Neural progenitor cell (in vitro differentiated cells): Measurements from ENCODE around the gene ASB1. TPM values are rescaled to one million over a fixed set of nuclear protein-coding genes. Genes with fewer than 3 reads are reported as not detected.

Source experiments
- DNase-seq: peaks from one replicate; pipeline ENCODE4 v3.0.0-alpha.2; 2016; ENCODE audit warnings: low spot score
- H2AFZ ChIP-seq: fragments of 200-600 bp; sonication (generic); replicated peaks from 2 replicates; pipeline ENCODE4 v1.6.1; 2016; ENCODE audit warnings: antibody characterized with exemption
- H3F3A ChIP-seq: fragments of 200-600 bp; sonication (generic); 2 replicates; pipeline ENCODE4 v1.6.1; 2016; ENCODE audit warnings: antibody characterized with exemption, low read depth
- H3K27ac ChIP-seq: fragments of 200-600 bp; sonication (generic); 2 replicates; pipeline ENCODE4 v1.5.1; 2016; ENCODE audit warnings: mild to moderate bottlenecking
- H3K27me3 ChIP-seq: fragments of 200-600 bp; sonication (generic); 2 replicates; pipeline ENCODE4 v1.6.1; 2016; ENCODE audit warnings: mild to moderate bottlenecking, moderate library complexity
- H3K36me3 ChIP-seq: fragments of 200-600 bp; sonication (generic); 2 replicates; pipeline ENCODE4 v1.5.1; 2016
- H3K4me1 ChIP-seq: fragments of 200-600 bp; sonication (generic); 2 replicates; pipeline ENCODE4 v1.6.1; 2016; ENCODE audit warnings: mixed run types
- H3K4me2 ChIP-seq: fragments of 200-600 bp; sonication (generic); 2 replicates; pipeline ENCODE4 v1.6.1; 2016
- H3K4me3 ChIP-seq: fragments of 200-600 bp; sonication (generic); 2 replicates; pipeline ENCODE4 v1.5.1; 2016
- H3K79me2 ChIP-seq: fragments of 200-600 bp; sonication (generic); 2 replicates; pipeline ENCODE4 v1.6.1; 2016; ENCODE audit warnings: low read depth
- H3K9ac ChIP-seq: fragments of 200-600 bp; sonication (generic); 2 replicates; pipeline ENCODE4 v1.6.1; 2016
- H3K9me3 ChIP-seq: fragments of 200-600 bp; sonication (generic); 2 replicates; pipeline ENCODE4 v1.5.1; 2016; ENCODE audit warnings: low read depth
- H4K20me1 ChIP-seq: fragments of 200-600 bp; sonication (generic); 2 replicates; pipeline ENCODE4 v1.6.1; 2016; ENCODE audit warnings: low read depth
- H3K27ac Mint-ChIP-seq: 3 replicates; pipeline ENCODE4 v1.8.0; 2021; ENCODE audit warnings: mixed read lengths
- H3K27me3 Mint-ChIP-seq: 2 replicates; pipeline ENCODE4 v1.8.0; 2022; ENCODE audit warnings: low read depth, mild to moderate bottlenecking, inconsistent platforms, moderate library complexity, mixed read lengths; ENCODE audit not compliant: insufficient read depth
- H3K36me3 Mint-ChIP-seq: 3 replicates; pipeline ENCODE4 v1.8.0; 2021; ENCODE audit warnings: mixed read lengths
- H3K4me1 Mint-ChIP-seq: 3 replicates; pipeline ENCODE4 v1.8.0; 2021; ENCODE audit warnings: mixed read lengths
- H3K4me3 Mint-ChIP-seq: 3 replicates; pipeline ENCODE4 v1.8.0; 2021; ENCODE audit warnings: mild to moderate bottlenecking, moderate library complexity, mixed read lengths
- H3K9me3 Mint-ChIP-seq: 3 replicates; pipeline ENCODE4 v1.8.0; 2020; ENCODE audit warnings: mixed read lengths
- CTCF ChIP-seq: fragments of 200-600 bp; sonication (generic); IDR thresholded peaks from 2 replicates; pipeline ENCODE4 v1.5.1; 2017; ENCODE audit warnings: antibody characterized with exemption, mild to moderate bottlenecking
- EZH2 ChIP-seq: fragments of 200-600 bp; sonication (generic); IDR thresholded peaks from 2 replicates; pipeline ENCODE4 v1.6.1; 2017; ENCODE audit warnings: antibody characterized with exemption, mild to moderate bottlenecking, moderate library complexity
- EZH2phosphoT487 ChIP-seq: fragments of 200-600 bp; sonication (generic); IDR thresholded peaks from 2 replicates; pipeline ENCODE4 v1.6.1; 2017; ENCODE audit warnings: antibody characterized with exemption
- total RNA-seq: library from RNA; depleted of rRNA; stranded (reverse); fragments of >200 nt; gene quantifications from 2 replicates; pipeline ENCODE4 v1.2.3, GENCODE V29; 2015; ENCODE audit warnings: low replicate concordance

ASB1 gene
- total RNA-seq, 1 donor from 2014 or later = 29.2 TPM

GRCh38 chr2:238380336-238380735 is 46.4 kb upstream of the ASB1 start:
- Mint-ChIP-seq H3K4me1 (peaks cover 22% of the 10 kb centered on the region), H3K9me3 (peaks cover 6% of the 10 kb centered on the region), H3K4me3 (no peak overlapping the region), H3K36me3 (peaks cover 28% of the 10 kb centered on the region), H3K27me3 (peaks cover 6% of the 10 kb centered on the region), H3K27ac (no peak overlapping the region)
- H3K9ac ChIP-seq = no peak overlapping the region
- no peaks in the 10 kb centered on the region for H4K20me1 ChIP-seq
- no peaks in the 10 kb centered on the region for H3K36me3 ChIP-seq
- H3F3A ChIP-seq = no peaks in the 10 kb centered on the region
- no peak overlapping the region for H3K4me3 ChIP-seq
- H3K4me1 ChIP-seq = no peaks in the 10 kb centered on the region
- H3K27me3 ChIP-seq = no peaks in the 10 kb centered on the region
- H3K9me3 ChIP-seq = no peaks in the 10 kb centered on the region
- no peak for TF ChIP-seq EZH2phosphoT487
- TF ChIP-seq CTCF = no peak
- no peak for TF ChIP-seq EZH2
- no peak overlapping the region for H2AFZ ChIP-seq
- H3K4me2 ChIP-seq = no peak overlapping the region
- H3K79me2 ChIP-seq = no peaks in the 10 kb centered on the region
- H3K27ac ChIP-seq = no peak overlapping the region
- DNase-seq = no peak

DNA sequence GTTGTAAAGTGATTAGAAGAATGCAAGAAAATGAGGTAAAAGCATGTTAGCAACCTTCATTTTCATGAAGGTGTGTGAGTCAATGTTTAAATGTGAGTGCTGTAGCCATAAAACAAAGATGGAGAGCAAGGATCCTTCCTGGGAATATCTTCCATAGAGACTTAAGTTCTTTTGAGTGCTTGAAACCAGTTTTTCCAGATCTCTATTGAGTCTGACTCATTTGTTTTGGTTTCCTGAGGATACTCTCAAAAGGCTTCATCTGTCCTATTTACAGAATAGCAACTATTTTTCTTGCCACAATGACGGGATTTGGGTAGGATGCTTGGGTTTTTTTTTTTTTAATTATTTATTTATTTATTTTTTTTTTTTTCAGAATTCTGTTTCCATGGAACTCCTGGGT is 45.9 kb upstream of the ASB1 start:
- Mint-ChIP-seq H3K36me3 (peaks cover 28% of the 10 kb centered on the region), H3K4me3 (no peak overlapping the region), H3K4me1 (peaks cover 22% of the 10 kb centered on the region), H3K27me3 (peaks cover 6% of the 10 kb centered on the region), H3K27ac (no peak overlapping the region), H3K9me3 (peaks cover 6% of the 10 kb centered on the region)
- no peaks in the 10 kb centered on the region for H3K9me3 ChIP-seq
- no peaks in the 10 kb centered on the region for H3K79me2 ChIP-seq
- H3K27me3 ChIP-seq = no peaks in the 10 kb centered on the region
- TF ChIP-seq CTCF (no peak), EZH2 (no peak), EZH2phosphoT487 (no peak)
- no peak for DNase-seq
- H3K27ac ChIP-seq = no peak overlapping the region
- H3K4me2 ChIP-seq = no peak overlapping the region
- no peak overlapping the region for H3K9ac ChIP-seq
- no peaks in the 10 kb centered on the region for H3K4me1 ChIP-seq
- no peaks in the 10 kb centered on the region for H4K20me1 ChIP-seq
- H2AFZ ChIP-seq = no peak overlapping the region
- H3K36me3 ChIP-seq = no peaks in the 10 kb centered on the region
- no peaks in the 10 kb centered on the region for H3F3A ChIP-seq
- no peak overlapping the region for H3K4me3 ChIP-seq

GRCh38 chr2:238381341-238382115 is 45.2 kb upstream of the ASB1 start:
- Histone ChIP-seq H3K27me3 (no peaks in the 10 kb centered on the region), H3K9ac (no peak overlapping the region)

More at GRCh38 chr2:238381341-238382115, 45.2 kb upstream of the ASB1 start:
- H3K36me3 ChIP-seq = no peaks in the 10 kb centered on the region
- H3K4me1 ChIP-seq = no peaks in the 10 kb centered on the region
- H2AFZ ChIP-seq = no peak overlapping the region
- no peaks in the 10 kb centered on the region for H4K20me1 ChIP-seq
- Mint-ChIP-seq H3K36me3 (peaks cover 28% of the 10 kb centered on the region), H3K27ac (peak overlapping the region; percentile 29), H3K4me3 (no peak overlapping the region), H3K4me1 (peaks cover 22% of the 10 kb centered on the region), H3K27me3 (peaks cover 6% of the 10 kb centered on the region), H3K9me3 (peaks cover 6% of the 10 kb centered on the region)
- no peak overlapping the region for H3K4me2 ChIP-seq
- no peak overlapping the region for H3K4me3 ChIP-seq
- no peaks in the 10 kb centered on the region for H3K79me2 ChIP-seq
- H3K27ac ChIP-seq = no peak overlapping the region
- no peaks in the 10 kb centered on the region for H3F3A ChIP-seq
- TF ChIP-seq CTCF (no peak), EZH2 (no peak), EZH2phosphoT487 (no peak)
- no peaks in the 10 kb centered on the region for H3K9me3 ChIP-seq
- no peak for DNase-seq
